ENCODE measurements around the gene MCF2L.

Gene MCF2L

DNA sequence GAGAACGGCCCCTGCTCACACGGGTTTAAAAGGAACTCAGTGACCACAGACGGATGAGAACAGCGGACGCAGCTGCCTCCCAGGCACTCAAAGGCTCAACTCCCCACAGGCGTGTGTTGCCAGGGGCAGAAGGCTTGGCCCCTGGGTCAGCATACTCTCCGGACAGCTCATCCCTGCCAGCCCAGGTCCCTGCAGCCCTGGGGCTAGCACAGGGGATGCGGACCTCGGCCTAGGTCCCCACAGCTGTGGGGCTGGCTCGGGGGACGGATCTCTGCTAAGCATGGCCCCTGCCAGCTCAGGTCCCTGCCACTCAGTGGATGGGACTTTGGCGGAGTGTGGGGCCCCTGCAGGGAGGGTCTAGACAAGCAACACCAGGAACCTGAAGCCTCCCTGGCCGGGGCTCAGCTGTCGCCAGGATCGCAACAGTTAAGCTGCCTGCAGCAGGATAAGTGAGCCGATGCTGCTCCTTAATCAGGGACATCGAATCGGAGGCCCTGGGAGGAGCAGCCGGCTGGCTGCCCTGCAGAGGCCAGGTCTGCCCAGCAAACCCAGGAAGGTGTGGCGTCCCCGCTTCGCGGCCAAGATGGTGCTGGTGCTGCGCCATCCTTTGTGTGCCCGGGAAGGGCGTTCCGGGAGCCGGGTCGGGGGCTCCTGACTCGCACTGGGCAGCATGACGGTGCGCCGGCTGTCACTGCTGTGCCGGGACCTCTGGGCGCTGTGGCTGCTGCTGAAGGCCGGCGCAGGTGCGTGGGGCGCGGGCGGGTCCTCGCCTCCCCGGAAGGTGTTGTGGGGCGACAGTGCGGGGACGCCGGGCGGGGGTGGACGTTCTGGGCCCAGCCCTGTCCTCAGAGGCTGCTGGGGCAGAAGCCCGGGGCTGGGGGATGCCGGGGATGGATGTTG lies 32.5 kb downstream of the MCF2L start:
- Histone ChIP-seq H3K27me3 (ENCODE audit: control insufficient read depth, insufficient read depth, low read length) (peaks cover 3% of the 10 kb centered on the region), H3K27ac (ENCODE audit: low read depth, low read length) (no peak overlapping the region), H3K36me3 (ENCODE audit: control insufficient read depth, insufficient read depth, low read length) (no peaks in the 10 kb centered on the region), H3K4me3 (ENCODE audit: low read length) (peak overlapping the region; percentile 29), H3K4me1 (ENCODE audit: control insufficient read depth, insufficient read depth, low read length) (no peaks in the 10 kb centered on the region), H3K9ac (ENCODE audit: low read length) (no peak overlapping the region)

DNA sequence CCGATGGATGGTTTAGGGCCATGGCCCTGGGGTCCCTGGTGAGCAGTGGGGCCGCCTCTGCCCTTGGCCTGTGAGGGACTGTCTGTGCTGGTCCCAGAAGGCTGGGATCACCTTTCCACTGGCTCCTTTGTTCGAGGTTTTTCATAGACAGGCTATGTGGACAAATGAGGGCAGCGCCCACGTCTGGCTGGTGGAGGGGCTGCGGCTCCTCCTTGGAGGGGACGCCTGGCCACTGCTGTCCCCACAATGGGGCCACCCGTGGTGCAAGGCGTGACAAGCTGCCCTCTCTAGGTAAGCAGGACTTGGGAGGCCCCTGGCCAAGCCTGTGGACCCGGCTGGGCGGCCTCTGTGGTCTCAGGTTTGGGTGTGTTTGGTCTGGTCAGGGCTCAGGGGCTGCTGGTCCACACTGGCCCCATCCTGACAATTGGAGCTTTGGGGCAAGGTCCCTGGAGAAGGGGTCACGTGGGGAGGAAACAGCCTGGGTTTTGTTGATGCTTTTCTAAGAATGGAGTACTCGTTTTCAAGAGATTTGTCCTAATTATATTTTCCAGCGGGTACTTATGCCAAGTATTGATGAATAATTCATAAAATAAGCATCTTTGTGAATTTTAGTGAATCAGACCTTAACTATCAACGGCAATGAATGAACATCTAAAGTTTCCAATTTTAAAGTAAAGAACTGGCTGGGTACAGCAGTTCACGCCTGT lies 33.3 kb downstream of the MCF2L start:
- no peaks in the 10 kb centered on the region for H3K4me1 ChIP-seq (ENCODE audit: control insufficient read depth, insufficient read depth, low read length)
- no peak overlapping the region for H3K27ac ChIP-seq (ENCODE audit: low read depth, low read length)
- H3K4me3 ChIP-seq (ENCODE audit: low read length): no peak overlapping the region
- no peaks in the 10 kb centered on the region for H3K36me3 ChIP-seq (ENCODE audit: control insufficient read depth, insufficient read depth, low read length)
- H3K27me3 ChIP-seq (ENCODE audit: control insufficient read depth, insufficient read depth, low read length): peaks cover 3% of the 10 kb centered on the region
- no peak overlapping the region for H3K9ac ChIP-seq (ENCODE audit: low read length)

DNA sequence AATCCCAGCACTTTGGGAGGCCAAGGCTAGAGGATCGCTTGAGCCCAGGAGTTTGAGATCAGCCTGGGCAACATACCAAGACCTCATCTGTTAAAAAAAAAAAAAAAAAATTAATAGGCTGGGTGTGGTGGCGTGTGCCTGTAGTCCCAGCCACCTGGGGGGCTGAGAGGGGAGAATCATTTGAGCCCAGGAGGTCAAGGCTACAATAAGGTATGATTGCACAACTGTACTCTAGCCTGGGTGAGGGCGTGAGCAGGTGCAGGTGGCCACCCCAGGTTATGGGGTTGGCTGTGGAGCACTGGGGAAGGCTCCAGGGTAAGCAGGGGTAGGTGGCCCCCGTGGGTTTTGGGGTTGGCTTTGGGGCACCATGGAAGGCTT lies 33.9 kb downstream of the MCF2L start:
- Histone ChIP-seq H3K9ac (ENCODE audit: low read length) (no peak overlapping the region), H3K27me3 (ENCODE audit: control insufficient read depth, insufficient read depth, low read length) (peaks cover 3% of the 10 kb centered on the region), H3K4me3 (ENCODE audit: low read length) (no peak overlapping the region), H3K4me1 (ENCODE audit: control insufficient read depth, insufficient read depth, low read length) (no peaks in the 10 kb centered on the region), H3K36me3 (ENCODE audit: control insufficient read depth, insufficient read depth, low read length) (no peaks in the 10 kb centered on the region), H3K27ac (ENCODE audit: low read depth, low read length) (no peak overlapping the region)

DNA sequence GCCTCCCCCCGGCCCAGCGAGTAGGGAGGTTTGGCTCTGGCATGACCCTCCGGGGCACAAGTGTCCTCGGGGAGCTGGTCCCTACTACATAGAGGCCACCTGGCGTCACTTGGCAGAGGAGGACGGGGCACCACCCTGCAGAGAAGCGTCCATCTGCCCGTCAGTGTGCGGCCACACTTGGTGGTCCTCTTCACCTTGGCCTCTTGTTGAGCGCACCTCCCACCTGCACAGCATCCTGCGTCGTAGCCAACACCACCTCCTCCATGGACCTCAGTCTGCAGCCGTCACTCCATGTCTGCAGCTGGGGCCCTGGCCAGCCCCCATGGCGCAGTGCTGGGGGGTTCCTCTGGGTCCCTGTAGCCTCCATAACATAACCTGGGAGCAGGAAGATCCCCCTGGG lies 35.1 kb downstream of the MCF2L start:
- H3K4me3 ChIP-seq (ENCODE audit: low read length): no peak overlapping the region
- peaks cover 3% of the 10 kb centered on the region for H3K27me3 ChIP-seq (ENCODE audit: control insufficient read depth, insufficient read depth, low read length)
- no peaks in the 10 kb centered on the region for H3K36me3 ChIP-seq (ENCODE audit: control insufficient read depth, insufficient read depth, low read length)
- no peak overlapping the region for H3K27ac ChIP-seq (ENCODE audit: low read depth, low read length)
- H3K4me1 ChIP-seq (ENCODE audit: control insufficient read depth, insufficient read depth, low read length): no peaks in the 10 kb centered on the region
- H3K9ac ChIP-seq (ENCODE audit: low read length): no peak overlapping the region

DNA sequence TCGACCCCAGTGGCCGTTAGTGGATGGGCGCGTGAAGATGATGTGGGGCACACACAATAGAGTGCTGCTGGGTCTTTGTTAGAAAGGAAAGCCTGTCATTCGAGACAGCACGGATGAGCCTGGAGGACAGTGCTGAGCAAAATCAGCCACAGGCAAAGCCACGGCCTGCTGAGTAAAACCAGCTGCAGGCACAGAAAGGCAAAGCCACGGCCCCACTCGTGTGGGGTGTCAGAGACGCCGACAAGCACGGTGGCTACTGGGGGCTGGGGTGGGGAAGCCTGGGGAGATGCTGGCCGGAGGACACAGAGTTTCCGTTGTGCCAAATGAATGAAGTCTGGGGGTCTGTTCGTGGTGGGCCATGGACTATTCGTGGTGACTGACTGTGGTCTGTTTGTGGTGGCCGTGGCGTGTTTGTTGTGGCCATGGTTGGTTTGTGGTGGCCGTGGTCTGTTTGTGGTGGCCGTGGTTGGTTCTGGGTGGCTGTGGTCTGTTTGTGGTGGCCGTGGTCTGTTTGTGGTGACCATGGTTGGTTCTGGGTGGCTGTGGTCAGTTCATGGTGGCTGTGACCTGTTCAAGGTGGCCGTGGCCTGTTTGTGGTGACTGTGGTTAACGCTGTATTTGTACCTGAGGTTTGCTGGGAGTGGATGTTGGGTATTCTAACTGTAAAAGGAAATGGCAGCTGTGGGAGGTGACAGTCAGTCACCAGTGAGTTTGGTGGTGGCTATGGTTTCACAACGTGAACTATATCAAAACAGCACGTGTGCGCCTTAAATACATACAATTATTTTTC lies 36.3 kb downstream of the MCF2L start:
- H3K27ac ChIP-seq (ENCODE audit: low read depth, low read length): no peak overlapping the region
- H3K27me3 ChIP-seq (ENCODE audit: control insufficient read depth, insufficient read depth, low read length): peaks cover 3% of the 10 kb centered on the region
- no peaks in the 10 kb centered on the region for H3K36me3 ChIP-seq (ENCODE audit: control insufficient read depth, insufficient read depth, low read length)
- H3K4me3 ChIP-seq (ENCODE audit: low read length): no peak overlapping the region
- no peaks in the 10 kb centered on the region for H3K4me1 ChIP-seq (ENCODE audit: control insufficient read depth, insufficient read depth, low read length)
- no peak overlapping the region for H3K9ac ChIP-seq (ENCODE audit: low read length)

DNA sequence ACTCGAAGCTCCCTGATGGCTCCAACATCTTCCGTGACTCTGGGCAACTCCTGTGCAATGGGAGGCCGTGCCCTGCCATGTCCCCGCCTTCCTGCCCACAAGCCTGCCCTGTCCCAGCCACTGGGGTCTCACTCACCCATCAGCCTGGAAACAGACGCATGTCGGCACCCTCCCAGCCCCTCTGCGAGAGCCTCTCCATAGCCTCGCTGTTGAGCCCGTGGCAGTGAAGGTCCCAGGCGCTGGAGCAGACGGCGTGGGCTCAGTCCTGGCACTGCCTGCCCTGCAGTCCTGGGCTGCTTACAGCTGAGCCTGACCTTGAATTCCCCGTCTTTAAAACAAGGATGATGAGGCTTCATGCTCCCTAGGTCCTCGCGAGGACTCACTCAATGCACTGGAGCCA lies 37.0 kb downstream of the MCF2L start:
- Histone ChIP-seq H3K4me1 (ENCODE audit: control insufficient read depth, insufficient read depth, low read length) (no peaks in the 10 kb centered on the region), H3K9ac (ENCODE audit: low read length) (no peak overlapping the region), H3K27ac (ENCODE audit: low read depth, low read length) (no peak overlapping the region), H3K36me3 (ENCODE audit: control insufficient read depth, insufficient read depth, low read length) (no peaks in the 10 kb centered on the region), H3K4me3 (ENCODE audit: low read length) (no peak overlapping the region), H3K27me3 (ENCODE audit: control insufficient read depth, insufficient read depth, low read length) (peaks cover 3% of the 10 kb centered on the region)

DNA sequence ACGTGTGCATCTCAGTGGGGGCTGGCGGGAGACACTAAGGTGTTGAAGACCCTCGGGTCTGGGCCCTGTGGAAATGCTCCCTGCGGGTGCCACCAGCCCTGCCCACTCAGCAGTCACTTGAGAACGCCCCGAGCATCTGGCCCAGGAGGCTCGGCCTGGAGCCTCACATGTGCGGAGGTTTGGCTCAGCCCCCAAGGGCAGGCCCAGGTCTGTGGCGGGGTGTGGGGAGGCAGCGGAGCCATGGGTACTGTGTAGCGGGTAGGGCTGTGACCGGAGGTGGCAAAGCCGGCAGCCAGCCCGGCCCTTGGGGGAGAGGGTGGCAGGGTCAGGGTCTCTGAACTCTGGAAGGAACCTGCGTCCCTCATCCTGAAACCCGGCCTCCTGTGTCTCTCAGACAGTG lies 37.6 kb downstream of the MCF2L start:
- Histone ChIP-seq H3K27me3 (ENCODE audit: control insufficient read depth, insufficient read depth, low read length) (peaks cover 3% of the 10 kb centered on the region), H3K27ac (ENCODE audit: low read depth, low read length) (no peak overlapping the region), H3K4me1 (ENCODE audit: control insufficient read depth, insufficient read depth, low read length) (no peaks in the 10 kb centered on the region), H3K9ac (ENCODE audit: low read length) (no peak overlapping the region), H3K4me3 (ENCODE audit: low read length) (no peak overlapping the region), H3K36me3 (ENCODE audit: control insufficient read depth, insufficient read depth, low read length) (no peaks in the 10 kb centered on the region)

DNA sequence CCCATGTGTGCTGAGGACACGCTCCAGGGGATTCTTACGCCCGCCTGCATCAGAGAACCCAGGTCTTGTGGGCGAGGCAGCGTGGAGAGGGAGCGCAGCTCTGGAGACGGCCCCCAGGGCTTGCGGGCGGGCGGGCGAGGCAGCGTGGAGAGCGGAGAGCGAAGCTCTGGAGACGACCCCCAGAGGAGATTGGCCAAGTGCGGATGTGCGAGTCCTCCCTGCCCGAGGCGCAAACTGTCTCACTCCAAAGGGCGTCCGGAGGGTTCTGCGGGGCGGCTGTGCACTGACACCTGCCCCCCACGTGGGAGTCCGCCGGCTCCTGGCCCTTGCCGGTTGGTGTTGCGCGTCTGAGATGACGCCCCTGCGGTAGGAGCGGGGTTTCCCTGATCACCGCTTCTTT lies 39.8 kb downstream of the MCF2L start:
- no peak overlapping the region for H3K4me3 ChIP-seq (ENCODE audit: low read length)
- H3K4me1 ChIP-seq (ENCODE audit: control insufficient read depth, insufficient read depth, low read length): no peaks in the 10 kb centered on the region
- H3K27ac ChIP-seq (ENCODE audit: low read depth, low read length): no peak overlapping the region
- no peak overlapping the region for H3K9ac ChIP-seq (ENCODE audit: low read length)
- no peaks in the 10 kb centered on the region for H3K36me3 ChIP-seq (ENCODE audit: control insufficient read depth, insufficient read depth, low read length)
- no peaks in the 10 kb centered on the region for H3K27me3 ChIP-seq (ENCODE audit: control insufficient read depth, insufficient read depth, low read length)

DNA sequence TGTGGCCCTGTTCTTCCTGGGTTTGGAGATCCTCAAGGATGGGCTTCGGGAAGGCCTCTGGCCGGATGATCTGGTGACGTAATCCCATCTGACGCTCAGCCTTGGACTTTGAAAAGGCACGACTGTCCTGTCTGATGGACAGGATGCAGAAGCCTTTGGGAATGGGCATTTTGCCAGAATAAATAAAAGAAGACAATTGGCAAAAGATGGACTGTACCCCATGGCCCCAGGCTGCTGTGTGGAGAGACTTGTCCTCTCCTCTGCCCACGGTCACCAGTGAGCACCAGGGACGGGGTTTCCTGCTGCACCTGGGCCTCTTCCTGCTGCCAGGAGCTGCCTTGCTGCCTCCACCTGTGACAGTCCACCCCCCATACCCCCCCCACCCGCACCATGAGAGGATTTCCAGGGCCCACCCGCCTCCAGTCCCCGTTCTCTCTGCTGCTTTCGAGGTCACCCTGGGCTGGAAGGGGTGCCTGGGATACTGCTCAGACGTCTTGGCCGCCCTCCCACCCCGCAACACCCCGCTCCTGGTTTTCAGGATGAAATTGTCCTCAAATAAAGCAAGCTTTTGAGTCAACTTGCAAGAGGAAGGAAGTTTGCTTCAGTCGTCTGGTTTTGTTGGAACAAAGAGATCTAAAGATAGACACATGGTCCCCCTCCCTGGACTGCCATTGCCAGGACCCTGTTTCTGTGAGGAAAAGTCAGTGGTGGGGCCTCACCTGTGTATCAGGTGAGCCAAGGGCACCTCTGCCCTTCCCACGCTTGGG lies 40.9 kb downstream of the MCF2L start:
- Histone ChIP-seq H3K4me1 (ENCODE audit: control insufficient read depth, insufficient read depth, low read length) (no peaks in the 10 kb centered on the region), H3K36me3 (ENCODE audit: control insufficient read depth, insufficient read depth, low read length) (no peaks in the 10 kb centered on the region)

DNA sequence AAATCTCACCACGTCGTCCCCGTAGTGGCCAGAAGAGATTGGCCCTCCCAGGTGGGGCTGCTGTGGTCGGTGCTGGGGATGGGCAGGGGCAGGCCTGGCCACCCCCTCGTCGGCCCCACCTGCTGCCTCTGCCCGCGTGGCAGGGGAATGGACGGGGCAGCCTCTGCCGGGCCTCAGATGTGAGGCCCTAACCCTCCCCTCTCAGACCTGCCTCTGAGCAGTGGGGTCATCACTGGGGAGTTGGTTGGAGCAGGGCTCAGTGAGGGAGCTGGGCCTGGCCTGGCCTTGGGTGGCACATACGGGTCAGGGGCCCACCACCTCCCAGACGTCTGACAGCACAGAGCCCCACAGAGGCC lies 41.5 kb downstream of the MCF2L start:
- Histone ChIP-seq H3K36me3 (ENCODE audit: control insufficient read depth, insufficient read depth, low read length) (no peaks in the 10 kb centered on the region), H3K4me3 (ENCODE audit: low read length) (no peak overlapping the region), H3K27ac (ENCODE audit: low read depth, low read length) (no peak overlapping the region), H3K4me1 (ENCODE audit: control insufficient read depth, insufficient read depth, low read length) (no peaks in the 10 kb centered on the region), H3K9ac (ENCODE audit: low read length) (no peak overlapping the region), H3K27me3 (ENCODE audit: control insufficient read depth, insufficient read depth, low read length) (no peaks in the 10 kb centered on the region)

More for the DNA sequence above, 40.9 kb downstream of the MCF2L start:
- Histone ChIP-seq H3K27ac (ENCODE audit: low read depth, low read length) (no peak overlapping the region), H3K27me3 (ENCODE audit: control insufficient read depth, insufficient read depth, low read length) (no peaks in the 10 kb centered on the region), H3K4me3 (ENCODE audit: low read length) (no peak overlapping the region), H3K9ac (ENCODE audit: low read length) (no peak overlapping the region)

DNA sequence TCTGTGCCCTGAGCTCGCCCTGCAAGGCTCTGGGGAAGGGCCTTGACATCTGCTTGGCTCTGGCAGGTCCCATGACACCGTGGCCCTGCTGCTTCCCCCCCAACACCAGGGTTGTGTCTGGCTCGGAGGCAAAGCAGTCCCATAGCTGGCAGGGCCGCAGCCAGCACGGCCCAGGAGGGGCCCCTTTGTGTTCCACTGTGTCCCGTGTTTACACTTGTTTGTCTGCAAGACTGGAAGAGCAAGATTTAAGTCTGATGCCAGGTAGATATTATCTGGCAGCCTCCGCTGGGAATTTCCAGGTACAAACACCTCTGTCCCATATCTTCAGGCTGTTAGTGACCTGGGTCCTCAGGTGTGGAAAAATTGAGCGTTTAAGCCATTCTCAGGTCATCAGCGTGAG lies 44.3 kb downstream of the MCF2L start:
- Histone ChIP-seq H3K36me3 (ENCODE audit: control insufficient read depth, insufficient read depth, low read length) (no peaks in the 10 kb centered on the region), H3K9ac (ENCODE audit: low read length) (no peak overlapping the region), H3K4me3 (ENCODE audit: low read length) (no peak overlapping the region), H3K4me1 (ENCODE audit: control insufficient read depth, insufficient read depth, low read length) (no peaks in the 10 kb centered on the region), H3K27me3 (ENCODE audit: control insufficient read depth, insufficient read depth, low read length) (no peaks in the 10 kb centered on the region), H3K27ac (ENCODE audit: low read depth, low read length) (no peak overlapping the region)
